ENCODE measurements around the gene GPR65. TPM values are rescaled to one million over a fixed set of nuclear protein-coding genes. Genes with fewer than 3 reads are reported as not detected.
"Not testable (repeated sequence)": the region's sequence is repeated elsewhere in the genome, so short reads cannot be mapped to it uniquely, and the experiment has no call there.

GPR65 gene
- total RNA-seq, 1 experiment from 2014 or later: not detected

DNA sequence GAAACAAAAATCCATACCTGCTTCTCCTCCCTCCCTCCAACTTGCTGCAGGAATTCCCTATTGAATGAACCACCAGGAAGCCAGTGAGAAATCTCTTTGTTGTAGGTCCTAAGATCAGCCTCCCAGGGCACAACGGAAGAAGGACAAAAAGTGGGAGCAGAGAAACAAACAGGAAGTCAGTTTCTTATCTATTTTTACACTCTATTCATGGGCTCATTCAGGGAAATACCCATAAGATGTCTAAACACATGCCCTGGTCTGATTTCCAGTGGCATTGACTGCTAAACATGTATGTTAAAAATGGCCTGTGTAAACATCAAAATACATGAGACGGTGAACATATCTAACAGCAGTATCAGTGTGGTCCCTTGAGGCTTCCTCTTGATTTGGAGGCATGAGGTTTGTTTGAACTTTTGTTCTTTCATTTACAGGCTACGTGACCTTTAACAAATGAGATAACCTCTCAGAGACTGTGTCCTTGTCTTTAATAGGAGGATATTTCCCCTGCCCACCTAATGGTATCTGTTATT lies 18.8 kb downstream of the GPR65 start:
- TF ChIP-seq, protein P1, sequence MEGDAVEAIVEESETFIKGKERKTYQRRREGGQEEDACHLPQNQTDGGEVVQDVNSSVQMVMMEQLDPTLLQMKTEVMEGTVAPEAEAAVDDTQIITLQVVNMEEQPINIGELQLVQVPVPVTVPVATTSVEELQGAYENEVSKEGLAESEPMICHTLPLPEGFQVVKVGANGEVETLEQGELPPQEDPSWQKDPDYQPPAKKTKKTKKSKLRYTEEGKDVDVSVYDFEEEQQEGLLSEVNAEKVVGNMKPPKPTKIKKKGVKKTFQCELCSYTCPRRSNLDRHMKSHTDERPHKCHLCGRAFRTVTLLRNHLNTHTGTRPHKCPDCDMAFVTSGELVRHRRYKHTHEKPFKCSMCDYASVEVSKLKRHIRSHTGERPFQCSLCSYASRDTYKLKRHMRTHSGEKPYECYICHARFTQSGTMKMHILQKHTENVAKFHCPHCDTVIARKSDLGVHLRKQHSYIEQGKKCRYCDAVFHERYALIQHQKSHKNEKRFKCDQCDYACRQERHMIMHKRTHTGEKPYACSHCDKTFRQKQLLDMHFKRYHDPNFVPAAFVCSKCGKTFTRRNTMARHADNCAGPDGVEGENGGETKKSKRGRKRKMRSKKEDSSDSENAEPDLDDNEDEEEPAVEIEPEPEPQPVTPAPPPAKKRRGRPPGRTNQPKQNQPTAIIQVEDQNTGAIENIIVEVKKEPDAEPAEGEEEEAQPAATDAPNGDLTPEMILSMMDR (conservative IDR thresholded peaks at IDR 0.05): no peak
- Histone ChIP-seq H3K4me1 (ENCODE audit: insufficient read depth, low read length) (peaks cover 5% of the 10 kb centered on the region; the same call in 1 of the 2 replicates), H3K27ac (ENCODE audit: insufficient read length, low read depth, low read length) (no peak overlapping the region), H2BK120ac (ENCODE audit: low read depth, low read length, poor library complexity, severe bottlenecking) (no peak overlapping the region), H3K79me1 (ENCODE audit: insufficient read depth, low read depth, low read length, poor library complexity, severe bottlenecking) (no peaks in the 10 kb centered on the region), H2AK5ac (ENCODE audit: insufficient read length, low read length) (no peak overlapping the region), H3K27me3 (ENCODE audit: insufficient read depth, low read length) (no peaks in the 10 kb centered on the region), H3K23ac (ENCODE audit: insufficient read length, low read depth, low read length) (no peak overlapping the region), H3K4me2 (ENCODE audit: insufficient read depth, insufficient read length, low read length) (no peak overlapping the region), H3K18ac (ENCODE audit: insufficient read length, low read depth, low read length) (no peak overlapping the region), H2BK20ac (ENCODE audit: low read depth, low read length, poor library complexity, severe bottlenecking) (no peak overlapping the region), H4K91ac (ENCODE audit: insufficient read length, low read depth, low read length) (no peak overlapping the region), H2BK12ac (ENCODE audit: insufficient read length, low read depth, low read length) (no peak overlapping the region), H3T11ph (ENCODE audit: low read length) (no peak overlapping the region), H4K8ac (replicated peaks; ENCODE audit: insufficient read length, low read depth, low read length) (no peak overlapping the region), H4K20me1 (ENCODE audit: control insufficient read depth, insufficient read depth, insufficient read length) (no peaks in the 10 kb centered on the region), H3K9me3 (ENCODE audit: control insufficient read depth, low read depth, low read length) (no peaks in the 10 kb centered on the region), H2BK5ac (ENCODE audit: insufficient read length, low read length) (no peak overlapping the region), H3K79me2 (ENCODE audit: insufficient read depth, low read length) (no peaks in the 10 kb centered on the region), H3K9ac (ENCODE audit: extremely low read depth, insufficient read length, low read length) (no peak overlapping the region), H4K5ac (ENCODE audit: insufficient read length, low read depth, low read length) (no peak overlapping the region), H3K23me2 (ENCODE audit: insufficient read length, low read depth, low read length, poor library complexity, severe bottlenecking) (no peaks in the 10 kb centered on the region), H2AFZ (ENCODE audit: low read length) (peak overlapping the region; percentile 11), H3K4ac (ENCODE audit: low read depth, low read length) (no peak overlapping the region), H2BK15ac (ENCODE audit: low read depth, low read length) (no peak overlapping the region), H3K14ac (ENCODE audit: insufficient read depth, low read length) (no peak overlapping the region), H3K56ac (ENCODE audit: insufficient read length, low read depth, low read length) (no peak overlapping the region)
- no peak for DNase-seq
- Mint-ChIP-seq H3K4me3 (no peak overlapping the region), H3K27ac (peak overlapping the region in 1 of 3 experiments; percentile 42; a peak in 3 of 7 replicates), H3K4me1 (peaks cover 22 to 23% of the 10 kb centered on the region in 2 experiments), H3K27me3 (ENCODE audit: low read depth) (no peaks in the 10 kb centered on the region), H3K36me3 (ENCODE audit: insufficient read depth in 1 of 3, low read depth in 3 of 3) (no peaks in the 10 kb centered on the region), H3K9me3 (no peaks in the 10 kb centered on the region; a peak in 1 of 5 replicates)
- no CpG with 5 or more reads among the region's 3 CpGs for WGBS (ENCODE audit: extremely low coverage, insufficient read length, low lambda C conversion rate)

DNA sequence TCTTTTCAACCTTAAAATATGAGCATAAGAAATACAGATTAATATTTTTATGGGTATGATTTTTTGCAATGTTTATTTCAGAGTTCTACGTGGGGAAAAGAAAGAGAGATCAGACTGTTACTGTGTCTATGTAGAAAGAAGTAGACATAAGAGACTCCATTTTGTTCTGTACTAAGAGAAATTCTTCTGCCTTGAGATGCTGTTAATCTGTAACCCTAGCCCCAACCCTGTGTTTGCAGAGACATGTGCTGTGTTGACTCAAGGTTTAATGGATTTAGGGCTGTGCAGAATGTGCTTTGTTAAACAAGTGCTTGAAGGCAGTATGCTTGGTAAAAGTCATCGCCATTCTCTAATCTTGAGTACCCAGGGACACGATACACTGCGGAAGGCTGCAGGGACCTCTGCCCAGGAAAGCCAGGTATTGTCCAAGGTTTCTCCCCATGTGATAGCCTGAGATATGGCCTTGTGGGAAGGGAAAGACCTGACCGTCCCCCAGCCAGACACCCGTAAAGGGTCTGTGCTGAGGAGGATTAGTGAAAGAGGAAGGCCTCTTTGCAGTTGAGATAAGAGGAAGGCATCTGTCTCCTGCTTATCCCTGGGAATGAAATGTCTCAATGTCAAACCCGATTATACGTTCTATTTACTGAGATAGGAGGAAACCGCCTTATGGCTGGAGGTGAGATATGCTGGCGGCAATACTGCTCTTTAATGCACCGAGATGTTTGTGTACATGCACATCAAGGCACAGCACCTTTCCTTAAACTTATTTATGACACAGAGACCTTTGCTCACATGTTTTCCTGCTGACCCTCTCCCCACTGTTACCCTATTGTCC lies 19.5 kb downstream of the GPR65 start:
- not testable (repeated sequence) for H4K8ac ChIP-seq (replicated peaks; ENCODE audit: insufficient read length, low read depth, low read length); H2AK5ac ChIP-seq (ENCODE audit: insufficient read length, low read length); H2BK20ac ChIP-seq (ENCODE audit: low read depth, low read length, poor library complexity, severe bottlenecking); H3K27ac Mint-ChIP-seq; H3K36me3 Mint-ChIP-seq (ENCODE audit: insufficient read depth in 1 of 3, low read depth in 3 of 3); H3K14ac ChIP-seq (ENCODE audit: insufficient read depth, low read length); H3K79me1 ChIP-seq (ENCODE audit: insufficient read depth, low read depth, low read length, poor library complexity, severe bottlenecking); H2BK15ac ChIP-seq (ENCODE audit: low read depth, low read length); H3K4me3 Mint-ChIP-seq; H3K27me3 ChIP-seq (ENCODE audit: insufficient read depth, low read length); H2BK5ac ChIP-seq (ENCODE audit: insufficient read length, low read length); H3K4me1 ChIP-seq (ENCODE audit: insufficient read depth, low read length); DNase-seq; H3K18ac ChIP-seq (ENCODE audit: insufficient read length, low read depth, low read length); H3K9me3 Mint-ChIP-seq; H4K91ac ChIP-seq (ENCODE audit: insufficient read length, low read depth, low read length); H3K27ac ChIP-seq (ENCODE audit: insufficient read length, low read depth, low read length); H2AFZ ChIP-seq (ENCODE audit: low read length); H3T11ph ChIP-seq (ENCODE audit: low read length); H3K9me3 ChIP-seq (ENCODE audit: control insufficient read depth, low read depth, low read length); H3K23ac ChIP-seq (ENCODE audit: insufficient read length, low read depth, low read length); H3K79me2 ChIP-seq (ENCODE audit: insufficient read depth, low read length); H3K56ac ChIP-seq (ENCODE audit: insufficient read length, low read depth, low read length); H3K27me3 Mint-ChIP-seq (ENCODE audit: low read depth); H3K4me2 ChIP-seq (ENCODE audit: insufficient read depth, insufficient read length, low read length); H4K5ac ChIP-seq (ENCODE audit: insufficient read length, low read depth, low read length); H3K4ac ChIP-seq (ENCODE audit: low read depth, low read length); H4K20me1 ChIP-seq (ENCODE audit: control insufficient read depth, insufficient read depth, insufficient read length); H2BK120ac ChIP-seq (ENCODE audit: low read depth, low read length, poor library complexity, severe bottlenecking); H3K9ac ChIP-seq (ENCODE audit: extremely low read depth, insufficient read length, low read length); H2BK12ac ChIP-seq (ENCODE audit: insufficient read length, low read depth, low read length); H3K23me2 ChIP-seq (ENCODE audit: insufficient read length, low read depth, low read length, poor library complexity, severe bottlenecking)
- peaks cover 22 to 23% of the 10 kb centered on the region in 2 experiments for H3K4me1 Mint-ChIP-seq
- WGBS (ENCODE audit: extremely low coverage, insufficient read length, low lambda C conversion rate): no CpG with 5 or more reads among the region's 11 CpGs
